ENCODE data around the gene TRIM31. TPM values are rescaled to one million over a fixed set of nuclear protein-coding genes. Genes with fewer than 3 reads are reported as not detected.
"Not testable (repeated sequence)": the region's sequence is repeated elsewhere in the genome, so short reads cannot be mapped to it uniquely, and the experiment has no call there.

TRIM31 gene
- total RNA-seq, 1 donor from 2014 or later: not detected

- peaks cover 0 to 4% of the 10 kb centered on the region in 2 donors for H3K4me1 ChIP-seq
- H3K4me3 ChIP-seq: no peak overlapping the region
- no peak overlapping the region for H3K27ac ChIP-seq
- no peaks in the 10 kb centered on the region for H3K9me3 ChIP-seq
- no peak for TF ChIP-seq CTCF (IDR thresholded peaks at IDR 0.05)
- H3K36me3 ChIP-seq: no peaks in the 10 kb centered on the region
- no peak for DNase-seq (ENCODE audit: low spot score in 2 of 2)
- intact Hi-C loops (cut with DNase I): loop anchor here (10.0 kb wide), 1 partner anchor 285 kb away; no protein-coding TSS in a partner anchor
- peaks cover 23% of the 10 kb centered on the region for H3K27me3 ChIP-seq
Measured at GRCh38 chr6:30129265-30130178, 16.6 kb upstream of the TRIM31 start.

- no peaks in the 10 kb centered on the region for H3K9me3 ChIP-seq
- H3K4me1 ChIP-seq: peaks cover 0 to 4% of the 10 kb centered on the region in 2 donors
- H3K27ac ChIP-seq: no peak overlapping the region
- H3K4me3 ChIP-seq: no peak overlapping the region
- intact Hi-C loops (cut with DNase I): no loop called here
- no peak for TF ChIP-seq CTCF (IDR thresholded peaks at IDR 0.05)
- H3K27me3 ChIP-seq: peaks cover 23% of the 10 kb centered on the region
- DNase-seq (ENCODE audit: low spot score in 2 of 2): no peak
- no peaks in the 10 kb centered on the region for H3K36me3 ChIP-seq
Measured at GRCh38 chr6:30127238-30128093, 14.6 kb upstream of the TRIM31 start.

GRCh38 chr6:30122515-30122914 is 9.6 kb upstream of the TRIM31 start:
- peaks cover 0 to under 1% of the 10 kb centered on the region in 2 donors for H3K4me1 ChIP-seq
- H3K4me3 ChIP-seq: no peak overlapping the region
- intact Hi-C loops (cut with DNase I): no loop called here
- no peak overlapping the region for H3K27ac ChIP-seq
- no peaks in the 10 kb centered on the region for H3K36me3 ChIP-seq
- peaks cover 4% of the 10 kb centered on the region for H3K27me3 ChIP-seq
- DNase-seq (ENCODE audit: low spot score in 2 of 2): no peak
- H3K9me3 ChIP-seq: no peaks in the 10 kb centered on the region
- no peak for TF ChIP-seq CTCF (IDR thresholded peaks at IDR 0.05)

- Histone ChIP-seq H3K4me3 (no peak overlapping the region), H3K9me3 (no peaks in the 10 kb centered on the region), H3K4me1 (no peaks in the 10 kb centered on the region), H3K27me3 (peaks cover 4% of the 10 kb centered on the region), H3K27ac (no peak overlapping the region), H3K36me3 (no peaks in the 10 kb centered on the region)
- no peak for DNase-seq (ENCODE audit: low spot score in 2 of 2)
- intact Hi-C loops (cut with DNase I): no loop called here
- TF ChIP-seq CTCF (IDR thresholded peaks at IDR 0.05): no peak
Measured at GRCh38 chr6:30121446-30122366, 8.8 kb upstream of the TRIM31 start.

GRCh38 chr6:30118691-30119090 is 5.8 kb upstream of the TRIM31 start:
- H3K36me3 ChIP-seq; H3K4me1 ChIP-seq; H3K9me3 ChIP-seq; H3K4me3 ChIP-seq; intact Hi-C loops (cut with DNase I); H3K27me3 ChIP-seq; H3K27ac ChIP-seq; DNase-seq (ENCODE audit: low spot score in 2 of 2): not testable (repeated sequence)

All from ascending aorta (tissue), 2 donors.